Measurements from ENCODE around the gene PEPD.

PEPD gene

GRCh38 chr19:33387351-33388230, 134.0 kb downstream of the PEPD start:
- DNase-seq (ENCODE audit: low spot score): no peak
- ChIA-PET POLR2A (ENCODE audit: low non-redundant PET) (no interaction called here), CTCF (interaction anchor here (0.7 kb wide), 1 partner anchor 146 kb away, joined by 3 read pairs; no protein-coding TSS in a partner anchor)
- H3K27ac ChIP-seq: peak overlapping the region; percentile 74
- TF ChIP-seq CTCF (conservative IDR thresholded peaks at IDR 0.05; ENCODE audit: low read depth): no peak

- TF ChIP-seq CTCF (conservative IDR thresholded peaks at IDR 0.05; ENCODE audit: low read depth): no peak
- no peak for DNase-seq (ENCODE audit: low spot score)
- CTCF ChIA-PET: interaction anchor here (0.6 to 1.7 kb wide), 2 partner anchors 151 to 392 kb away, joined by 3 to 11 read pairs; no protein-coding TSS in a partner anchor
- peak overlapping the region; percentile 74 for H3K27ac ChIP-seq
- POLR2A ChIA-PET (ENCODE audit: low non-redundant PET): no interaction called here
These were observed 135.2 kb downstream of the PEPD start for GRCh38 chr19:33386361-33386858.

GRCh38 chr19:33385956-33386355, 135.6 kb downstream of the PEPD start:
- peak overlapping the region; percentile 74 for H3K27ac ChIP-seq
- CTCF ChIA-PET: interaction anchor here (0.6 to 1.7 kb wide), 2 partner anchors 151 to 392 kb away, joined by 3 to 11 read pairs; no protein-coding TSS in a partner anchor
- no peak for TF ChIP-seq CTCF (conservative IDR thresholded peaks at IDR 0.05; ENCODE audit: low read depth)
- no peak for DNase-seq (ENCODE audit: low spot score)
- POLR2A ChIA-PET (ENCODE audit: low non-redundant PET): no interaction called here

- ChIA-PET CTCF (interaction anchor here (1.2 to 1.7 kb wide), 2 partner anchors 22 to 150 kb away, joined by 3 to 11 read pairs; no protein-coding TSS in a partner anchor), POLR2A (ENCODE audit: low non-redundant PET) (interaction anchor here (0.7 kb wide), 2 partner anchors 16 to 143 kb away, joined by 3 to 5 read pairs; no protein-coding TSS in a partner anchor)
- H3K27ac ChIP-seq: no peak overlapping the region
- DNase-seq (ENCODE audit: low spot score): no peak
- no peak for TF ChIP-seq CTCF (conservative IDR thresholded peaks at IDR 0.05; ENCODE audit: low read depth)
These were observed 136.6 kb downstream of the PEPD start for GRCh38 chr19:33384983-33385382.

- no peak for TF ChIP-seq CTCF (conservative IDR thresholded peaks at IDR 0.05; ENCODE audit: low read depth)
- ChIA-PET CTCF (interaction anchor here (1.5 kb wide), 1 partner anchor 148 kb away, joined by 3 read pairs; no protein-coding TSS in a partner anchor), POLR2A (ENCODE audit: low non-redundant PET) (no interaction called here)
- DNase-seq (ENCODE audit: low spot score): no peak
- no peak overlapping the region for H3K27ac ChIP-seq
These were observed 137.8 kb downstream of the PEPD start for GRCh38 chr19:33383720-33384292.

GRCh38 chr19:33382982-33383381, 138.6 kb downstream of the PEPD start:
- no peak overlapping the region for H3K27ac ChIP-seq
- ChIA-PET POLR2A (ENCODE audit: low non-redundant PET) (no interaction called here), CTCF (interaction anchor here (1.0 to 1.5 kb wide), 2 partner anchors 23 to 147 kb away, joined by 3 read pairs; no protein-coding TSS in a partner anchor)
- no peak for DNase-seq (ENCODE audit: low spot score)
- TF ChIP-seq CTCF (conservative IDR thresholded peaks at IDR 0.05; ENCODE audit: low read depth): no peak
